HG02885 (cell line): ENCODE results near the gene DLGAP3.
"Not testable (repeated sequence)": the region's sequence is repeated elsewhere in the genome, so short reads cannot be mapped to it uniquely, and the experiment has no call there.

ENCODE experiments used
- ATAC-seq: cut with Tn5 transposase; IDR thresholded peaks from one replicate; pipeline ENCODE4 v1.9.1; 2021; ENCODE audit warnings: mild to moderate bottlenecking; ENCODE audit not compliant: unreplicated experiment, poor library complexity

The DLGAP3 gene, protein sequence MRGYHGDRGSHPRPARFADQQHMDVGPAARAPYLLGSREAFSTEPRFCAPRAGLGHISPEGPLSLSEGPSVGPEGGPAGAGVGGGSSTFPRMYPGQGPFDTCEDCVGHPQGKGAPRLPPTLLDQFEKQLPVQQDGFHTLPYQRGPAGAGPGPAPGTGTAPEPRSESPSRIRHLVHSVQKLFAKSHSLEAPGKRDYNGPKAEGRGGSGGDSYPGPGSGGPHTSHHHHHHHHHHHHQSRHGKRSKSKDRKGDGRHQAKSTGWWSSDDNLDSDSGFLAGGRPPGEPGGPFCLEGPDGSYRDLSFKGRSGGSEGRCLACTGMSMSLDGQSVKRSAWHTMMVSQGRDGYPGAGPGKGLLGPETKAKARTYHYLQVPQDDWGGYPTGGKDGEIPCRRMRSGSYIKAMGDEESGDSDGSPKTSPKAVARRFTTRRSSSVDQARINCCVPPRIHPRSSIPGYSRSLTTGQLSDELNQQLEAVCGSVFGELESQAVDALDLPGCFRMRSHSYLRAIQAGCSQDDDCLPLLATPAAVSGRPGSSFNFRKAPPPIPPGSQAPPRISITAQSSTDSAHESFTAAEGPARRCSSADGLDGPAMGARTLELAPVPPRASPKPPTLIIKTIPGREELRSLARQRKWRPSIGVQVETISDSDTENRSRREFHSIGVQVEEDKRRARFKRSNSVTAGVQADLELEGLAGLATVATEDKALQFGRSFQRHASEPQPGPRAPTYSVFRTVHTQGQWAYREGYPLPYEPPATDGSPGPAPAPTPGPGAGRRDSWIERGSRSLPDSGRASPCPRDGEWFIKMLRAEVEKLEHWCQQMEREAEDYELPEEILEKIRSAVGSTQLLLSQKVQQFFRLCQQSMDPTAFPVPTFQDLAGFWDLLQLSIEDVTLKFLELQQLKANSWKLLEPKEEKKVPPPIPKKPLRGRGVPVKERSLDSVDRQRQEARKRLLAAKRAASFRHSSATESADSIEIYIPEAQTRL

DNA sequence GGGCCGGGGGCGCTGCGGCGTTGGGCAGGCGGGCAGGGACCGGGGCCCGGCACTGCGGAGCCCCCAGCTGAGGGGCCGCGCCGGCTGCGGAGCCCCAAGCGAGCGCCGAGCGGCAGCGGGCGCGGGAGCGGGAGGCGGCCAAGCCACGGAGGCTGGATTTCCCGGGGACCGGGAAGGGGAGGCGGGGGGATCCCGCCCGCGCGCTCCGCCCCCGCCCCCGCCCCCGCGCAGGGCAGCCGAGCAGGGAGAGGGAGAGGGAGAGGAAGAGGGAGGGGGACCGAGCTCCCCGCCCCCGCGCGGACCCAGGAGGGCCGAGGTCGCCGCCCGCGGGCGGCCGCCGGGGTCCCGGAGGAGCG is at the start of gene DLGAP3:
Gene DLGAP3, minus strand, starts transcription at position 154 of the 356 bp plus-strand sequence. CDS start 24,267 bp downstream, outside the sequence.
- no peak for ATAC-seq

DNA sequence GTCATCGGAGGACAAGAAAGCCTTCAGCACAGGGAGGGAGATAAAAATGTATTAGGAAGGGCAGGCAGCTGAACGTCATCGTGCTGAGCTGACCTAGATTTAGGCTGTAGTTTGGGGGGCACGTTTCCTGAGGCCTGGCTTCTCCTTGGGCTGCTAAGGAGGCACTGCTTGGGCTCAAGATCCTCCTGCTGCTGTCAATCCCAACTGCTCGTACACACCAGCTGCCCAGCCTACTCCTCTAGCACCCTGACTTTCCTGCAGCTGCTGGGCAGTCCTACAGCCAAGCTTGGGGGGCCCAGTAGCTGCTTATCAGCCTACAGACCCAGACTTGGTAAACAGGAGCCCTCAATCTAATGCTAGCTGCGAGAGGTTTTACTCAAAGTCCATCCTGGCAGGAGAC is 49.5 kb upstream of the DLGAP3 start:
- no peak for ATAC-seq

DNA sequence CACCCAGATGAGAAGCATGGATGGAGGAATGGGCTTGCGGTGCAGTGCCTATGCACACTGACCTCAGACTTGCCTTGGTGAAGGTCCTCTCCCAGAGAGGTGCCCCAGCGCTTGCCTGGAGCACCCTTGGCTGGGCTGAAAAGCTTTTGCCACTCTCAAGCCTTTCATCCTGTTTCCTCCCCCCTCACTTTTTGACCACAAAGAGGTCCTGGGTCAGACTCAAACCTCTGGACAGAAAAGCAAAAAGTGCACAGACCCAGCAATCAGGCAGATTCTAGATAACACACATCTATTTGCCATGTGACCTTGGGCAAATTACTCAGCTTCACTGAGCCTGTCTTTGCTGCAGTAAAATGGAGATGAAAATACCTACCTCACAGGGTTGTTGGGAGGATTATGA is 48.4 kb upstream of the DLGAP3 start:
- no peak for ATAC-seq

DNA sequence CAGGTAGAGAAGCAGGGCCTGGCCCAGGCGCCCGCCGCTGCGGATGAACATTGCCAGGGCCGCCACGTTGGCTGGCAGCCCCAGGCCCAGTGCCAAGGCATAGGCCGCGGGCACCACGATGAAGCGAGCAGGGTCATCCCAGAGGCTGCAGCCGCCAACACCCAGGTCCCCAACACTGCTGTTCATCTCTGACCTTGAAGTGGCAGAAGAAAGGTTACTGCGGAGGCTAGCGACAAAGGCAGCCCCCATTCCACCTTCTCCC is 47.7 kb upstream of the DLGAP3 start:
- no peak for ATAC-seq

DNA sequence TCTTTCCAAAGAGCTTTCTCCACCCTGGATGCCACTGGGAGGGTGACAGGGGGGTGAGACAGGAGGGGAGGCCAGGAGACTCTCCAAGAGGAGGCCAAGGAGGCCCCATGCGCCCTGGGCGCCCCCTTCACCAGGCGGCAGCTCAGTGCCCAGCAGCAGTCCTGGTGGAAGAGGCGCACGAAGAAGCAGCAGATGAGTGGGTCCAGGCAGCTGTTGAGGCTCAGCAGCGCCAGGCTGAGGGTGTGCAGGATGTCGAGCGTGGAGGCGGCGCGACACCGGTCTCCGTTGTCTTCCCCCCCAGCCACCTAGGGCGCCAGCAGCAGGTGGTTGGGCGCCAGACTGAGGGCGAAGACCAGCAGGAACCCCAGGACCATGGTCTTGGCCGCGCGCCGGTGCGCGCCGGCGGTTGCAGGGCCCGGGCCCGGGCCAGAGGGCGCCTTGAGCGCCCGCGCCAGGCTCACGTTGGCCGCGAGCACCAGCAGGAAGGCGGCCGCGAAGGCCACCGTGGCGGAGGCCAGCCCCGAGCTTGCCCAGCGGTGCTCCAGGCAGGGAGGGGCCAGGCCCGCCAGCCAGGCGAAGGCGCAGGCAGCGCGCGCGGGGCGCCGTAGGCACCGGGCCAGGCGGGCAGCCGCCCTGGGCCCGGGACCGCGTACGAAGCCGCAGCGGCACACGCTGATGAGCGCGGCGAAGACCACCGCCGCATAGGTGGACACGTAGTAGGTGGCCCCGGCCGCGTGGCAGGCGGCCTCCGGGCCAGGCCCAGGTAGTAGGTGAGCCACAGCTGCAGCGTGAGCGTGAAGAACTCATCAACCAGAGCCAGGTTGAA is 47.1 kb upstream of the DLGAP3 start:
- ATAC-seq, result no peak

DNA sequence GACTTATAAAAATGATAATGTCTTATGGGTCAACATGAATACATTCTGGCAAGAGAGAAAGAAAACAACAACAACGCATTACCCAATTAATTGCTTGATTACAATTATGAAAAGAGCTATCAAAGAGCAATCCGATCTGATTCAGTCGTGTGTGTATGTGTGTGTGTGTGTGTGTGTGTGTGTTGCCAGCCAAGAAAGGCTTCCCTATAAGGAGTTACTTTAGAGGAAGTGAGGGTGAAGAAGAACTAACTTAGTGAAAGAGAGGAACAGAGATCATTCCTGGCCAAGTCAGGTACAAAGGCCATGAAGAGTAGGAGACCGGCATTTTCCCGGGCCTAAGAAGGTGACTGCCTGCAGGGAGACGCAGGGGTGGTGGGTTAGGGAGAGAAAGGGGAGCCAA is 46.3 kb upstream of the DLGAP3 start:
- ATAC-seq, result no peak

DNA sequence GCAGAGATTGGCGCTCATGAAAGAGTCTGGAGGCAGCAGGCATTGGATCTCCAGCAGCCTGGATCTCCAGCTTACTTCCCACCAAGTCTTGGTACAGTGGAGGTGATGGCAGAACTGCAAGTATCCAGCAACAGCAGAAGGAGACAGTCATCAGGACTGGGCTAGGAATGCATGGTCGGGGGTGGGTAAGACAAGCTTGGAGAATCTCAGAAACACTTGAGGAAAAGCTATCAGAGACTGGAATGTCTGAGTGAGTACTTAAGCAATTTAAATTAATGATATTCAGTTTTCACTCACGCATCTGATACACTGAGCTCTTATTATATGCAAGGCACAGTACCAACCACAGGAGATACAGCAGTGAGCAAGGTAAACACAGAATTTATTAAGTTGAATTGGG is 45.9 kb upstream of the DLGAP3 start:
- no peak for ATAC-seq

DNA sequence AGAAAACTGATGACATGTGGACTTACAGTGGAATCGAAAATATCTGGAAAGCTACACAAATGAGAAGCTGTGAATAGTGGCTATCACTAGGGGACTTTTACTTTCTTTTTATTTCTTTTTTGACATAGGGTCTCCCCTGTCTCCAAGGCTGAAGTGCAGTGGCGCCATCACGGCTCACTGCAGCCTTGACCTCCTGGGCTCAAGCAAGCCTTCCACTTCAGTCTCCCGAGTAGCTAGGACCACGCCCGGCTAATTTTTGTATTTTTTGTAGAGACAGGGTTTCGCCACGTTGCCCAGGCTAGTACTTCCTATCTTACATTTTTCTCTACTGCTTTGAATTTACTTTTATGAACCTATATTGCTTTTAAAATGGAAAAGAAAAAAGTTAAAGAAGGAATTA is 45.2 kb upstream of the DLGAP3 start:
- ATAC-seq, result no peak

DNA sequence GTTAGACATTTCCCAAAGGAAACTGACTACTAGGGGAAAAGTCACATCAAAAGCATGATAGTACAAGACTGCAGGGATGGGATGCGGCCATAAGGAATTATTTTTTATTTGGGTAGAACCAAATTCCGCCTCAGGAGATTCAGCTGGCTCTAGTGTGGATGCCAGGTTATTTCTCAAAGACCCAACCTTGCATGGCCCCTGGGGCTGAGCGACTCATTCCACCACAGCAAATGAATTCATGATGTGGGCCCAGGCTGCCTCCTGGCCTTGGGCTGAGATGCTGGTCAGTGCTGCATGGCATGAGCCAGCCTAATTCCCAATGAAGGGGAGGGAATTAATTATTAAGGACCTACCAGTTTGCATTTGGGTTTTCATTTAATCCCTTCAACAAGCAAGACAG is 43.9 kb upstream of the DLGAP3 start:
- no peak for ATAC-seq

DNA sequence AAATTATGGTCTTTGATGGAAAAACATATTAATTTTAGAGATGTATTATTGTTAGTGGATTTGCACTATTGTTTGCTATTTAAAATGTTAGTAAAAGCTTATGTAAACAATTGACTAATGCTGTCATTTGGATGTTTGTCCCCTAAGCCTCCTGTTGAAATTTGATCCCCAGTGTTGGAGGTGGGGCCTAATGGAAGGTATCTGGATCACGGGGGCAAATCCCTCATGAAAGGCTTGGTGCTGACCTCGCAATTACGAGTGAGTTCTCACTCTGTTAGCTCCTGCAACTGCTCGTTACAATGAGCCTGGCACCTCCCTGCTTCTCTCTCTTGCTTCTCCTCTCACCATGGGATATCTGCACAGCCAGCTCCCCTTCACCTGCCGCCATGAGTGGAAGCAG is 41.4 kb upstream of the DLGAP3 start:
- no peak for ATAC-seq

DNA sequence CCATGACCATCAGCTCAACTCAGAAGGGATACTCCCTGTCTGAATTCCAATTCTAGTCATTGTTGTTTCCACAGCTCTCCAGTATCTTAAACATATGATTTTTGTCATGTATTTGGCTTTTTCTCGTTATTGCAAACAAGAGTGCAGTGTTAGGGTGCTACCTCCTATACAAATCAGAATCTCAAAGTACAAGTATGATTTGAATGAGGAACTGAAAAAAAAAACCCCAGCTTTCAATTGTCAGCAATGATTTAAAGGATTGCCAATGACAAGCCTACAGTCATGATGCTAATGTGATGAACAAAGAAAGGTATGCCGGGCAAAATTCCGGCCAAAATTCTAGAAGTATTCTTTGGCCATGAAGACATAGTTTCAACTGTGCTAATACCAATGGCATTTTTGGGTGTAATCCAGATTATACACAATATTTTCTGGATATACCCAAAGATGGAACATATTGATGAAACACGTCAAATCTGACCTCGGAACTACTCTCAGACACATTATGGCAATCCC is 40.8 kb upstream of the DLGAP3 start:
- ATAC-seq, result no peak

DNA sequence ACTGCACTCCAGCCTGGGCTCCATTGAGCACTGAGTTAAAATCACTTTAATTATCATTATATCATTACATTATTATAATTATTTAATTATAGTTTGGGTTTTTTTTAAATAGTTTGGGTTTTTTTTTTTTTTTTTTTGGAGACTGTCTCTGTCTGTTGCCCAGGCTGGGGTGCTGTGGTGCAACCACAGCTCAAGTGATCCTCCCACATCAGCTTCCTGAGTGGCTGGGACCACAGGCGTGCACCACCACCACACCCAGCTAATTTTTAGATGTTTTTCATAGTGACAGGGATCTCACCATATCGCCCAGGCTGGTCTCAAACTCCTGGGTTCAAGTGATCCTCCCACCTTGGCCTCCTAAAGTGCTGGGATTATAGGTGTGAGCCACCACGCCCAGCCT is 38.8 kb upstream of the DLGAP3 start:
- not testable (repeated sequence) for ATAC-seq

DNA sequence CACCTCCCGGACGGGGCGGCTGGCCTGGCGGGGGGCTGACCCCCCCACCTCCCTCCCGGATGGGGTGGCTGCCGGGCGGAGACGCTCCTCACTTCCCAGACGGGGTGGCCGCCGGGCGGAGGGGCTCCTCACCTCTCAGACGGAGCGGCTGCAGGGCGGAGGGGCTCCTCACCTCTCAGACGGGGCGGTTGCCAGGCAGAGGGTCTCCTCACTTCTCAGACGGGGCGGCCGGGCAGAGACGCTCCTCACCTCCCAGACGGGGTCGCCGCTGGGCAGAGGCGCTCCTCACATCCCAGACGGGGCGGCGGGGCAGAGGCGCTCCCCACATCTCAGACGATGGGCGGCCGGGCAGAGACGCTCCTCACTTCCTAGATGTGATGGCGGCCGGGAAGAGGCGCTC is 38.2 kb upstream of the DLGAP3 start:
- ATAC-seq, result not testable (repeated sequence)

DNA sequence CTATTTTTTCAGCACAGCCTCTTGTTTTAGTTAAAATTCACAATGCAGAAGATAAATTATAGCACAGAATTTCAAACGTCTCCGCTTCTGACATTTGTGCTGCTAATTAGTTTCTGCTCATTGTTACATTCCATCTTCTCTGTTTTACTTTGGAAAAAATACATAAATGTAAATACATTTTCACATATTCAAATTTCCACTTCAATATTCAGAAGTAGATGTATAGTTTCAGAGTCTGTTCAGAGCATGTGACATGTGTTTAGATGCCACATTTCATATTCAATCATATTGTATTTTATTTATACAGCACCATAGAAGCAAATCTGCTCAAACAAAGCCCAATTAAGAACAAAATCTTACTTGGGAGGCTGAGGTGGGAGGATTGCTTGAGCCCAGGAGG is 36.1 kb upstream of the DLGAP3 start:
- ATAC-seq, result no peak

DNA sequence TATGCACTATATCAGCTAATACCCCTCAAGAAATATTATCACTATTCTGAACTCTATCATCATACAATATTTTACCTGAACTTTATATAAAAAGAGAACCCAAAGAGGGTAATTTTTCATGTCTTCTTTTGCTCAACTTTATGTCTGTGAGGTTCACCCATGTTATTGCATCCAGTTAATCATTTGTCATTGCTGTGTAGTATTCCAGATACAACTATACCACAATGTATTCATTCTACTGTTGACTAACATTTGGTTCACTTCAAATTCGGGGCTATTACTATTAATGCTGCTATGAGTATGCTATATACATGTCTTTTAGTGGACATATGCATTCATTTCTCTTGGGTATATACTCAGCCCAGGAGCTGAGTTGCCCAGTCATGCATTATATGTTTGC is 21.0 kb upstream of the DLGAP3 start:
- no peak for ATAC-seq

DNA sequence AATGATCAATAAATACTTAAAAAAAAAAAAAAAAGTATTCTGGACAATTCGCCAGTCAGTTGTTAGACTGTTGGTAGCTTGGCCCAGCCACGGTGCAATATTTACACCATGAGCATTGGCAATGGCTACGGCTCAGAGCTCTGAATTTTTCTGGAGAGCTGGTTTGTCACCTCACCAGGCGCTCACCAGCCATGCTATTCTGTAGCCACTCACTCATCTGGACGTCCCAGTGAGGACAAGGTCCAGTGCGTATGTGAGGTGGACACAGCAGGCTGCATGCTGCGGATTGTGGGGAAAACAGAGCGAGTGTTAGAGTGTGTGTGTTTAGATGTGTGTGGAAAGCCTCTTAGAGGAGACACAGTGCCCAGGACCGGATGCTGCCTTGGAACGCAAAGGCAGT is 19.3 kb upstream of the DLGAP3 start:
- ATAC-seq, result not testable (repeated sequence)

DNA sequence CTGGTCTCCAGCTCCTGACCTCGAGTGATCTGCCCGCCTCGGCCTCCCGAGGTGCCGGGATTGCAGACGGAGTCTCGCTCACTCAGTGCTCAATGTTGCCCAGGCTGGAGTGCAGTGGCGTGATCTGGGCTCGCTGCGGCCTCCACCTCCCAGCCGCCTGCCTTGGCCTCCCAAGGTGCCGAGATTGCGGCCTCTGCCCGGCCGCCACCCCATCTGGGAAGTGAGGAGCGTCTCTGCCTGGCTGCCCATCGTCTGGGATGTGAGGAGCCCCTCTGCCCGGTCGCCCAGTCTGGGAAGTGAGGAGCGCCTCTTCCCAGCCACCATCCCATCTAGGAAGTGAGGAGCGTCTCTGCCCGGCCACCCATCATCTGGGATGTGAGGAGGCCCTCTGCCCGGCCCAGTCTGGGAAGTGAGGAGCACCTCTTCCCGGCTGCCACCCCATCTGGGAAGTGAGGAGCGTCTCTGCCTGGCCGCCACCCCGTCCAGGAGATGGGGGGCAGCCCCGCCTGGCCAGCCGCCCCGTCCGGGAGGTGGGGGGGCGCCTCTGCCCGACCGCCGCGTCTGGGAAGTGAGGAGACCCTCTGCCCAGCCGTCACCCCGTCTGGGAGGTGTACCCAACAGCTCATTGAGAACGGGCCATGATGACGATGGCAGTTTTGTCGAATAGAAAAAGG is 18.3 kb upstream of the DLGAP3 start:
- ATAC-seq, result not testable (repeated sequence)

DNA sequence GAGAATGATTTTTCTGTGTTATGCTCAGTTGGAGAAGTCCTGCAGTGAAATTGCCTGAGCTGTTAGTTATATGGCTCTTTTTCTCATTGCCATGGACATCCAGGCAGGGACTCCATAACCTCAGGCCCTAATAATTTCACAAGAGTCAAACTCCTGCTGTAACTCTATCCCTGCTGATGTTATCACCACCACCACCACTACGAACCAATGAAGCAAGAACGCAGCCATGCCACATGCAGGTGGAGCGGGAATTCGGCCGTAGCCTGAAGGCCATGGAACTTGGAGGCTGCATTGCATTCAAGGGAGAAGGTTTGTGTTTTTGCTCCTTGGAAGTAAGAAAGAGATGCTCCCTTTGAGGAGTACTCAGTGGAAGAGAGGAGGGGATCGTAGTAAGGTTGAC is 16.8 kb upstream of the DLGAP3 start:
- no peak for ATAC-seq

DNA sequence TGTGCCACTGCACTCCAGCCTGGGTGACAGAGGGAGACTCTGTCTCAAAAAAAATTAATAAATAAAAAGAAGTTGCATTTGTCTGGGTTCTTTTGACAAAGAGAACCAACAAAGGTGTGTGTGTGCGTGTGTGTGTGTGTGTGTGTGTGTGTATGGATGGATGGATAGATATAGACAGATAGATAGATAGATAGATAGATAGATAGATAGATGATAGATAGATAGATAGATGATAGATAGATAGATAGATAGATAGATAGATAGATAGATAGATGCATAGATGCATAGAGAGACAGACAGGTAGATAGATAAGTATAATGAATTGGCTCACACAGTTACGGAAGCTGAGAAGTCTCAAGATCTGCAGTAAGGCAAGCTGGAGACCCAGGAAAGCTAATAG is 12.3 kb upstream of the DLGAP3 start:
- not testable (repeated sequence) for ATAC-seq

DNA sequence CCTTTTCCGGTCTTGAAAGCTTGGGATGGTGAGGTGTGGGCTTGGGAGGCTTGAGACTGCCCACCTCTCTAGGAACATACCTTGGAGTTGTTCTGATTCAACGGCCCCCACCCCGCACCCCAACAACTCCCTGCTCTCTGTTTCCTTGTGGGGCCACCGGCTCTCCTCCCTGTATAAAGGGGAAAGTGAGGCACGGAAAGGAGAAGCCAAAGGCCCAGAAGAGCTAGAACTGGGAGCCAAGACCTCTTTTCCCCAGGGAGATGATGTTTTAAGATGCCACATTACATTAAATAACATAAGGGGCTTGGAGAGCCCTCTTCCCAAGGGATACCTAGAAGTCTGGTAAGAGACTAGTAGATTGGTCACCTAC is 1.2 kb upstream of the DLGAP3 start:
- no peak for ATAC-seq
